Liver (tissue), 9 donors: ENCODE measurements around the gene SPPL2C. TPM values are rescaled to one million over a fixed set of nuclear protein-coding genes. Genes with fewer than 3 reads are reported as not detected.

Source experiments
- DNase-seq: peaks from one replicate; pipeline ENCODE4 v3.0.0-alpha.2; 2017; ENCODE audit warnings: low spot score
- H3K27ac ChIP-seq, 2 donors: one replicate each; pipeline ENCODE4 v1.7.0; 2013; ENCODE audit warnings: inconsistent platforms in 2 of 2, low read length in 2 of 2, control low read depth in 1 of 2, low read depth in 1 of 2, mild to moderate bottlenecking in 1 of 2
- H3K27me3 ChIP-seq, 4 donors: one replicate each; pipeline versions ENCODE4 v1.6.1 to v1.7.0; 2013; ENCODE audit warnings: low read length in 3 of 4, inconsistent platforms in 1 of 4, mild to moderate bottlenecking in 1 of 4, moderate library complexity in 1 of 4; ENCODE audit not compliant: control insufficient read depth in 4 of 4, insufficient read depth in 4 of 4
- H3K36me3 ChIP-seq, 4 donors: one replicate each; pipeline versions ENCODE4 v1.6.1 to v1.7.0; 2013; ENCODE audit warnings: low read length in 3 of 4, mild to moderate bottlenecking in 3 of 4, low read depth in 1 of 4, moderate library complexity in 1 of 4; ENCODE audit not compliant: control insufficient read depth in 4 of 4, insufficient read depth in 3 of 4
- H3K4me1 ChIP-seq, 4 donors: one replicate each; pipeline versions ENCODE4 v1.6.1 to v1.7.0; 2013; ENCODE audit warnings: low read length in 3 of 4, mild to moderate bottlenecking in 3 of 4, moderate library complexity in 1 of 4; ENCODE audit not compliant: control insufficient read depth in 4 of 4, insufficient read depth in 4 of 4
- H3K4me3 ChIP-seq, 3 donors: one replicate each; pipeline versions ENCODE4 v1.6.1 to v1.7.0; 2013; ENCODE audit warnings: low read length in 3 of 3, control low read depth in 1 of 3, low read depth in 1 of 3, mild to moderate bottlenecking in 1 of 3
- H3K9ac ChIP-seq, 2 donors: one replicate each; pipeline ENCODE4 v1.7.0; 2013; ENCODE audit warnings: low read length in 2 of 2, mild to moderate bottlenecking in 2 of 2, moderate library complexity in 2 of 2, control low read depth in 1 of 2, low read depth in 1 of 2
- H3K9me3 ChIP-seq, 4 donors: one replicate each; pipeline versions ENCODE4 v1.6.1 to v1.7.0; 2013; ENCODE audit warnings: low read length in 3 of 4; ENCODE audit not compliant: control insufficient read depth in 4 of 4
- FOXA1 ChIP-seq: IDR thresholded peaks from 2 replicates; pipeline ENCODE4 v1.6.1; 2016; ENCODE audit warnings: antibody characterized with exemption
- FOXA2 ChIP-seq: IDR thresholded peaks from 2 replicates; pipeline ENCODE4 v1.6.1; 2016; ENCODE audit warnings: antibody characterized with exemption
- GABPA ChIP-seq, 2 donors: IDR thresholded peaks in 1 of 2; conservative IDR thresholded peaks in 1 of 2; 2 replicates each; pipeline ENCODE4 v1.6.1; 2016; ENCODE audit warnings: antibody characterized with exemption in 2 of 2, mild to moderate bottlenecking in 1 of 2, moderate library complexity in 1 of 2
- HNF4A ChIP-seq, 2 donors: conservative IDR thresholded peaks; 2 replicates each; pipeline ENCODE4 v1.6.1; 2016; ENCODE audit warnings: antibody characterized with exemption in 2 of 2, mild to moderate bottlenecking in 2 of 2
- HNF4G ChIP-seq: IDR thresholded peaks from 2 replicates; pipeline ENCODE4 v1.6.1; 2016; ENCODE audit warnings: antibody characterized with exemption
- JUND ChIP-seq, 2 donors: IDR thresholded peaks; 2 replicates each; pipeline ENCODE4 v1.6.1; 2016; ENCODE audit warnings: antibody characterized with exemption in 2 of 2
- NR2F2 ChIP-seq: IDR thresholded peaks from 2 replicates; pipeline ENCODE4 v1.6.1; 2016; ENCODE audit warnings: antibody characterized with exemption
- RAD21 ChIP-seq, 2 donors: IDR thresholded peaks; 2 replicates each; pipeline ENCODE4 v1.6.1; 2016; ENCODE audit warnings: antibody characterized with exemption in 2 of 2, mild to moderate bottlenecking in 2 of 2
- RXRA ChIP-seq, 2 donors: IDR thresholded peaks; 2 replicates each; pipeline ENCODE4 v1.6.1; 2017 to 2018; ENCODE audit warnings: antibody characterized with exemption in 2 of 2, mild to moderate bottlenecking in 1 of 2
- SP1 ChIP-seq: IDR thresholded peaks from 2 replicates; pipeline ENCODE4 v1.6.1; 2018; ENCODE audit warnings: antibody characterized with exemption, mild to moderate bottlenecking
- TAF1 ChIP-seq: conservative IDR thresholded peaks from 2 replicates; pipeline ENCODE4 v1.6.1; 2016; ENCODE audit warnings: antibody characterized with exemption, mild to moderate bottlenecking
- YY1 ChIP-seq: IDR thresholded peaks from 2 replicates; pipeline ENCODE4 v1.6.1; 2016; ENCODE audit warnings: antibody characterized with exemption, mild to moderate bottlenecking
- WGBS: extraction: QIAGEN DNeasy Blood & Tissue Kit; methylation state at CpG from one replicate; pipeline ENCODE4 v1.1.7; 2013; 5-methylcytosine and 5-hydroxymethylcytosine counted together
- polyA plus RNA-seq, 2 donors: library from polyadenylated mRNA; stranded (reverse) in 1 of 2; unstranded in 1 of 2; fragments of 200-250 nt in 1 of 2; fragments of >200 nt in 1 of 2; fragmentation: Nextera tagmentation in 1 of 2; extraction: Ambion mirVana in 1 of 2; gene quantifications; one replicate each; pipeline versions ENCODE4 v1.2.1 to v1.2.3, GENCODE V29; 2013 to 2015
- total RNA-seq, 2 donors: library from RNA; depleted of rRNA; stranded (reverse); fragments of >200 nt; gene quantifications; one replicate each; pipeline ENCODE4 v1.2.3, GENCODE V29; 2014
- TF ChIP-seq, protein P1 (sequence below): IDR thresholded peaks from 2 replicates; pipeline ENCODE4 v1.6.1; 2016; ENCODE audit warnings: antibody characterized with exemption
- TF ChIP-seq, protein P2 (sequence below): fragments of 150-350 bp; IDR thresholded peaks from 2 replicates; pipeline ENCODE4 v1.5.1; 2017; ENCODE audit warnings: improper control_type of control experiment, low read depth, low read length; ENCODE audit not compliant: missing input control
- TF ChIP-seq, protein P3 (sequence below): IDR thresholded peaks from 2 replicates; pipeline ENCODE4 v1.6.1; 2016; ENCODE audit warnings: antibody characterized with exemption, mild to moderate bottlenecking
- donor health status: healthy.
- donor health status: healthy.
- donor health status: healthy.
- donor health status: healthy.
- donor health status: healthy.

Gene SPPL2C
- total and polyA plus RNA-seq, 4 donors = not detected

DNA sequence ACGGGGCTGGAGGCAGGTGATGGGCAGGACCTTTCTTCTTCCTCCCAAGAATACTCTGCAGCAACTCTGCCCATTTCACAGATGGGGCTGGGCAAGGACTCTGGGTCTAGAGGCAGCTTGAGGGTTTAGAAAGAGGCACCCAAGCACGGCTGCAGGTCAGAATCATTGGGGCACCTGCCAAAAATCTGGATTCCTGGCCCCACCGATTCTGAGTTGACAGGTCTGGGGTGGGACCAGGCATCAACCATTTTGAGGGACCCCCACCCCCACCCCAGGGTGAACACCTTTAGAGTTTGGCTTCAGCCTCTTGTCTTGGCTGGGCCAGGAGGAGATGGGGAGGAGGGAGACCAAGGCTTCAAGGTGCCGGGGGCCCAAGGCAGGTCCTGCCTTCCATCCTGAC lies 5.3 kb downstream of the SPPL2C start:
- Histone ChIP-seq H3K27me3 (no peaks in the 10 kb centered on the region), H3K4me3 (no peak overlapping the region), H3K36me3 (no peaks in the 10 kb centered on the region), H3K9ac (no peak overlapping the region), H3K9me3 (no peaks in the 10 kb centered on the region), H3K27ac (no peak overlapping the region), H3K4me1 (no peaks in the 10 kb centered on the region)
- no peak for TF ChIP-seq TAF1
- no peak for TF ChIP-seq FOXA1
- TF ChIP-seq, protein P1, sequence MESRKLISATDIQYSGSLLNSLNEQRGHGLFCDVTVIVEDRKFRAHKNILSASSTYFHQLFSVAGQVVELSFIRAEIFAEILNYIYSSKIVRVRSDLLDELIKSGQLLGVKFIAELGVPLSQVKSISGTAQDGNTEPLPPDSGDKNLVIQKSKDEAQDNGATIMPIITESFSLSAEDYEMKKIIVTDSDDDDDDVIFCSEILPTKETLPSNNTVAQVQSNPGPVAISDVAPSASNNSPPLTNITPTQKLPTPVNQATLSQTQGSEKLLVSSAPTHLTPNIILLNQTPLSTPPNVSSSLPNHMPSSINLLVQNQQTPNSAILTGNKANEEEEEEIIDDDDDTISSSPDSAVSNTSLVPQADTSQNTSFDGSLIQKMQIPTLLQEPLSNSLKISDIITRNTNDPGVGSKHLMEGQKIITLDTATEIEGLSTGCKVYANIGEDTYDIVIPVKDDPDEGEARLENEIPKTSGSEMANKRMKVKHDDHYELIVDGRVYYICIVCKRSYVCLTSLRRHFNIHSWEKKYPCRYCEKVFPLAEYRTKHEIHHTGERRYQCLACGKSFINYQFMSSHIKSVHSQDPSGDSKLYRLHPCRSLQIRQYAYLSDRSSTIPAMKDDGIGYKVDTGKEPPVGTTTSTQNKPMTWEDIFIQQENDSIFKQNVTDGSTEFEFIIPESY = no peak
- no peak for TF ChIP-seq FOXA2
- TF ChIP-seq GABPA (IDR thresholded peaks at IDR 0.05 in 1 of 2, conservative IDR thresholded peaks at IDR 0.05 in 1 of 2) = no peak
- no peak for TF ChIP-seq RXRA (IDR thresholded peaks at IDR 0.05)
- TF ChIP-seq, protein P2, sequence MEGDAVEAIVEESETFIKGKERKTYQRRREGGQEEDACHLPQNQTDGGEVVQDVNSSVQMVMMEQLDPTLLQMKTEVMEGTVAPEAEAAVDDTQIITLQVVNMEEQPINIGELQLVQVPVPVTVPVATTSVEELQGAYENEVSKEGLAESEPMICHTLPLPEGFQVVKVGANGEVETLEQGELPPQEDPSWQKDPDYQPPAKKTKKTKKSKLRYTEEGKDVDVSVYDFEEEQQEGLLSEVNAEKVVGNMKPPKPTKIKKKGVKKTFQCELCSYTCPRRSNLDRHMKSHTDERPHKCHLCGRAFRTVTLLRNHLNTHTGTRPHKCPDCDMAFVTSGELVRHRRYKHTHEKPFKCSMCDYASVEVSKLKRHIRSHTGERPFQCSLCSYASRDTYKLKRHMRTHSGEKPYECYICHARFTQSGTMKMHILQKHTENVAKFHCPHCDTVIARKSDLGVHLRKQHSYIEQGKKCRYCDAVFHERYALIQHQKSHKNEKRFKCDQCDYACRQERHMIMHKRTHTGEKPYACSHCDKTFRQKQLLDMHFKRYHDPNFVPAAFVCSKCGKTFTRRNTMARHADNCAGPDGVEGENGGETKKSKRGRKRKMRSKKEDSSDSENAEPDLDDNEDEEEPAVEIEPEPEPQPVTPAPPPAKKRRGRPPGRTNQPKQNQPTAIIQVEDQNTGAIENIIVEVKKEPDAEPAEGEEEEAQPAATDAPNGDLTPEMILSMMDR = no peak
- TF ChIP-seq YY1 = no peak
- TF ChIP-seq JUND (IDR thresholded peaks at IDR 0.05) = no peak
- TF ChIP-seq SP1 = no peak
- TF ChIP-seq HNF4A (conservative IDR thresholded peaks at IDR 0.05) = no peak
- TF ChIP-seq NR2F2 = no peak
- TF ChIP-seq, protein P3, sequence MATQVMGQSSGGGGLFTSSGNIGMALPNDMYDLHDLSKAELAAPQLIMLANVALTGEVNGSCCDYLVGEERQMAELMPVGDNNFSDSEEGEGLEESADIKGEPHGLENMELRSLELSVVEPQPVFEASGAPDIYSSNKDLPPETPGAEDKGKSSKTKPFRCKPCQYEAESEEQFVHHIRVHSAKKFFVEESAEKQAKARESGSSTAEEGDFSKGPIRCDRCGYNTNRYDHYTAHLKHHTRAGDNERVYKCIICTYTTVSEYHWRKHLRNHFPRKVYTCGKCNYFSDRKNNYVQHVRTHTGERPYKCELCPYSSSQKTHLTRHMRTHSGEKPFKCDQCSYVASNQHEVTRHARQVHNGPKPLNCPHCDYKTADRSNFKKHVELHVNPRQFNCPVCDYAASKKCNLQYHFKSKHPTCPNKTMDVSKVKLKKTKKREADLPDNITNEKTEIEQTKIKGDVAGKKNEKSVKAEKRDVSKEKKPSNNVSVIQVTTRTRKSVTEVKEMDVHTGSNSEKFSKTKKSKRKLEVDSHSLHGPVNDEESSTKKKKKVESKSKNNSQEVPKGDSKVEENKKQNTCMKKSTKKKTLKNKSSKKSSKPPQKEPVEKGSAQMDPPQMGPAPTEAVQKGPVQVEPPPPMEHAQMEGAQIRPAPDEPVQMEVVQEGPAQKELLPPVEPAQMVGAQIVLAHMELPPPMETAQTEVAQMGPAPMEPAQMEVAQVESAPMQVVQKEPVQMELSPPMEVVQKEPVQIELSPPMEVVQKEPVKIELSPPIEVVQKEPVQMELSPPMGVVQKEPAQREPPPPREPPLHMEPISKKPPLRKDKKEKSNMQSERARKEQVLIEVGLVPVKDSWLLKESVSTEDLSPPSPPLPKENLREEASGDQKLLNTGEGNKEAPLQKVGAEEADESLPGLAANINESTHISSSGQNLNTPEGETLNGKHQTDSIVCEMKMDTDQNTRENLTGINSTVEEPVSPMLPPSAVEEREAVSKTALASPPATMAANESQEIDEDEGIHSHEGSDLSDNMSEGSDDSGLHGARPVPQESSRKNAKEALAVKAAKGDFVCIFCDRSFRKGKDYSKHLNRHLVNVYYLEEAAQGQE = no peak
- TF ChIP-seq HNF4G = no peak
- no peak for DNase-seq
- 84% methylated on average over 4 of the region's 4 CpGs for WGBS

DNA sequence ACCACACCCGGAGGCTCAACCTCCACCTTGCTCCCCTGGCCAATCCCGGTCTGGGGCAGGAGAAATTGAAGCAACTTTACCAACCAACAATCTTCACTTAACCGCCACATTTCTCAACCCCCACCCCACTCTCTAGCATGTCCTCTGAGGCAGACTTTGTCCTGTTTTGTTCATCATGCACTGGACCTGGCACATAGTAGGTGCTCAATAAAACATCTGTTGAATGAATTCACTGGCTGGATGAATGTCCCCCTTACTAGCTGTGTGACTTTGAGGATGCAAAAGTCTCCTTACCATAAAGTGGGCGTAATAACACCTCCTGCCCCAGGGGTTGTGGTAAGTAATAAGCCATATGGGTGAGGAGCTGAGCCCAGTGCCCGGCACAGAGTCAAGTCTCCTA lies 5.8 kb downstream of the SPPL2C start:
- no peaks in the 10 kb centered on the region for H3K9me3 ChIP-seq
- no peaks in the 10 kb centered on the region for H3K27me3 ChIP-seq
- no peak overlapping the region for H3K4me3 ChIP-seq
- TF ChIP-seq GABPA (IDR thresholded peaks at IDR 0.05 in 1 of 2, conservative IDR thresholded peaks at IDR 0.05 in 1 of 2) (no peak), HNF4G (no peak), JUND (IDR thresholded peaks at IDR 0.05) (no peak), RXRA (IDR thresholded peaks at IDR 0.05) (no peak), SP1 (no peak), RAD21 (IDR thresholded peaks at IDR 0.05) (no peak), HNF4A (conservative IDR thresholded peaks at IDR 0.05) (no peak), TAF1 (no peak), NR2F2 (no peak), FOXA2 (no peak), FOXA1 (no peak)
- TF ChIP-seq, protein P3 = no peak
- TF ChIP-seq, protein P2 = no peak
- TF ChIP-seq, protein P1 = no peak
- no peak overlapping the region for H3K27ac ChIP-seq
- 79% methylated on average over 5 of the region's 5 CpGs for WGBS
- H3K36me3 ChIP-seq = no peaks in the 10 kb centered on the region
- no peak for DNase-seq
- H3K4me1 ChIP-seq = no peaks in the 10 kb centered on the region
- no peak overlapping the region for H3K9ac ChIP-seq
